Endometrial microvascular endothelial cells (primary cell): ENCODE data around the gene ACOX2. TPM values are rescaled to one million over a fixed set of nuclear protein-coding genes. Genes with fewer than 3 reads are reported as not detected.

Experiments
- in situ Hi-C: cut with HindIII; loops from 2 replicates; pipeline ENCODE4 v1.10.0; 2017; ENCODE audit warnings: low sequenced_read_pairs, low pct_unique_long_range_greater_than_20kb; ENCODE audit errors: inconsistent ontology term
- total RNA-seq: library from RNA; depleted of rRNA; stranded (reverse); fragments of >200 nt; gene quantifications from one replicate; pipeline ENCODE4 v1.2.3, GENCODE V29; 2015; ENCODE audit errors: inconsistent ontology term

ACOX2 gene
- total RNA-seq, 1 donor from 2014 or later, result 4.3 TPM

GRCh38 chr3:58520403-58521335 is 16.3 kb downstream of the ACOX2 start:
- in situ Hi-C loops, result no loop called here

GRCh38 chr3:58519668-58520402 is 17.2 kb downstream of the ACOX2 start:
- in situ Hi-C loops, result no loop called here

DNA sequence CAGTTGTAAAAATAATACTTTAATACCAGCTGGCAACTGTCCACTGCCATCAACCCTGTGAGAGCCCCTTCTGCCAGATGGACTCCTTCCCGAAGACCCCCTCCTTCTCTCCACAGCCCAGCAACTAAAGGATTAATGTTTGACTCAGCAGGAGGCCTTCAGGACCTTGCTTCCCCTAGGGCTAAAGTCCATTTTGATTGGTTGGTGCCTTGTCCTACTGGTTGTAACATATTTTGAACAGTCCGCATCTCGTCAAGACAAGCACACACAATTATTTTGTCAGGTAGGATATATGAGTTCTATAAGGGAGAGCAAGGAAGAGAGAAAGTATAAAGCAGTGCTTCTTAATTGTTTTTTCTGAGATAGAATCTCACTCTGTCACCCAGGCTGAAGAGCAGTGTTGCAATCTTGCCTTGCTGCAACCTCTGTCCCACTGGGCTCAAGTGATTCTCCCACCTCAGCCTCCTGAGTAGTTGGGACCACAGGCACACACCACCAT is 18.6 kb downstream of the ACOX2 start:
- in situ Hi-C loops, result no loop called here

DNA sequence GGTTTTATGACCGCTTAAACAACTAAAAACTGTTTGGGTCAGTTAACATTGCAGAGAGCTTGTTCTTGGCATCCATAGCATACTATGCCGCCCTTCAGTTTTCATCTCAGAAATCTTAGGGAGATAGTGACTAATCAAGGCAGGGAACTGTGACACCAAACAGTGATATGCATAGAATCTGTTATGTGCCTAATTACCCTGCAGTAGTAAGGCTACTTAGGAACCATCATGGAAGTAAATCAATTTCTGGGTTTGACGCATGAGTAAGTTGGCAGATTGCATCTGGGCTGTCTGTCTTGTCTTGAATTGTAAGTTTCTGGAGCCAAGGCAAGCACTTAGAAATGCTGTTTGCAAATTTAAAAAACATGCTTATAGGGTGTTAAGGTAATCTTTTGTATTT is 22.6 kb downstream of the ACOX2 start:
- in situ Hi-C loops, result no loop called here

DNA sequence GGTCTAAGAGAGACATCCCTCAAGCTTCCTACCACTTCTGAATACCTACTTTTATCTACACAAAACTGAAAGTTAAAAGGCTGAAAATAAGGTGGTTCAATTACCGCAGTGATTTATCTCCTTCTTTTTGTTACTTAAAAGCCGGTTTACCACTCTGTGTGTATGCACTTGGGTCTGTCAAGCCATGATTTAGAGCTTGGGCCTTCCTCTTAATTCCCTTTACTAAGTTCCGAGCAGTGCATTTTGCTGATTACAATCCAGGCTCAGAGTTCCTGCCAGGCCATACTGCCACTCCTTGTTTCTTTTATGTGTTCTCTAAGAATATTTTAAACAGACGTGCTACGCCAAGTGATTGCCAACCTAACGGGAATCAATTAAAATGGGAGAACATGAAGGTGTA is 28.6 kb downstream of the ACOX2 start:
- in situ Hi-C loops, result no loop called here

DNA sequence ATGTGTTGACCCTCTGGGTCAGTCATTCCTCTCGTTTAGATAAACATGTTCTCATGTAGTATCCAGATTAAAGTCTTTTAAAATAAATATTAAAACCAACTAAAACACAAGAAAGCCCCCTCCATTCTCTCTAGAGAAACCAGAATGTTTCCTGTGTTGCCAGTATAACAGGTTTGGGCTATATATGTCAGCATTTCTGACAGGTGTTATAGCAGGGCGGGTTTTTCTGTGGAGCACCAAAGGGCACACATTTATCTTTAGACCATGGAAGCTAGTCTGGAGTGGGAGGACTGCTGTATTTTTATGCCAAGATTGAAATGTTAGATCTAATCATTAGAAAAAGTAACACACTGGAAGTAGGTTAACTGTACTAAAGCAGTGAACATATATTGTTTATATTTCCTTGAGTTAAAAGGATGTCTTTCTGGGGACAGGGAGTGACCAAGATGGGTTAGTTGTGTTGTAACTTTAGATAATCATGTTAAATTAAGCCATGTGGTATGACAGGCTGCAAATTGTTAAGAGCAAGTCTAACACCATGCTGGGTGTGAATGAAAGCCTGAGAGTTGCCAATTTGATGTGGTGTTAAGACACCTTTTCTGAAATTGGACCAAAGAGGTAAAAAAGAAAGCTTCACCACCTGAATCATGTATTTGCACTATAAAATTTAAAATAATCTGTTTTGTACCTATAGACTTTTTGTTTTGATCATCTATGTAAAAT is 29.5 kb downstream of the ACOX2 start:
- in situ Hi-C loops, result no loop called here

DNA sequence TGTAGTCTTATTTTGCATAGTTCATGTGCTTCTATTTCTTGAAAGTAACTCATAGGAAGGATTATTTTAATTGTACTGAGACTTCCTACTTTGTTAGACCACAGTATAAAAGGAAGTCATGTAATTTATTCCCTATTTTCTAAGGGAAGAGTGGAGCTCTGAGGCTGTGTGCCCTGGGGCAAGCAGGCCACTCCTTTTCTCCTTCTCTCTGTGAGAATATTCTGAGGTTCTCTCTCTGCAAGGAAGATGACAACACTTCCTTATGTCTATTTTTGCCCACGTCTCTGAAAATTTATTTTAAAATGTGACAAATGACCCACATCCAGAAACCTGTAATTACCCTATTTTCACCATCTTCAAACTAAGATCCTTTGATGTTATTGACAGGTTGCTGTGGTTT is 34.1 kb downstream of the ACOX2 start:
- in situ Hi-C loops, result no loop called here

DNA sequence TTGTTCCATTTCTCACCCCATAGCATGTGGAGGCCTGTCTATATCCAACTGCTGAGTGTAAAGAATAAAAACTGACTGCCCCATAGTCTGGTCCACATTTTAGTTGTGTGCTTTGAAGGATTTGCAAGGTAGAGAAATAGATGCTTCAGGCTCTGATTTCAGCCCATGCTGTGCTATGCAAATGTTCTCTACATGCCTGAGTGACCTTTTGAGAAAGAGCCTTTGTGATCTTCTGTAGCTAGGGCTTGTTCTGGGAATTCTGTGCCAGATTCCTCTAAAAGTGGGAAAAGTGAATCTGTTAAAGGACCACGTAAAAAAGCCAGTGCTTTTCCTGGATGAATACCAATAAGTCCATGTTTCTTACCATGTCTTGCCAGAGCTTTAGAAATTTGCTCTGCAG is 39.9 kb downstream of the ACOX2 start:
- in situ Hi-C loops, result no loop called here

- in situ Hi-C loops, result no loop called here
Observed at GRCh38 chr3:58496206-58496857, 40.7 kb downstream of the ACOX2 start.

GRCh38 chr3:58495101-58495500 is 41.9 kb downstream of the ACOX2 start:
- in situ Hi-C loops, result no loop called here

- in situ Hi-C loops, result no loop called here
Observed at GRCh38 chr3:58494107-58494506, 42.9 kb downstream of the ACOX2 start.

DNA sequence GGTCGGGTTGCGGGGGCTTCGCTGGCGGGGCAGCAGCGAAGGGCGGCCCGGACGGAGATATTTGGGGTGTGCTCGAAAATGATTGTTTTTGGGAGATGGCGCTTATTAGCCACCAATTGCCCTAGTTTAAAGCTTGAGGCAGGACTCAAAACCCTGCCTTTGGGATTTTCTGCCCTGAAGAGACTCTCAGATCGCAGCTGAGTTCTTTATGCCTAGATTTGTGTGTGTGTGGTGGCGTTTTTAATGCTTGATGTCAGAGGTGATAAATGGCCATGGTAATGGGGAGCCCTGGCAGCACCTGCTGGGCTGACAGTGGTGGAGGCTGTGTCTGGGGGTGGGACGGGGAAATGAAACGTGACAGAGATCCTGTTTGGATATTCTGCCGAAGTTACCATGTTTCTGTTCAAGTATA is 44.5 kb downstream of the ACOX2 start:
- in situ Hi-C loops, result no loop called here

DNA sequence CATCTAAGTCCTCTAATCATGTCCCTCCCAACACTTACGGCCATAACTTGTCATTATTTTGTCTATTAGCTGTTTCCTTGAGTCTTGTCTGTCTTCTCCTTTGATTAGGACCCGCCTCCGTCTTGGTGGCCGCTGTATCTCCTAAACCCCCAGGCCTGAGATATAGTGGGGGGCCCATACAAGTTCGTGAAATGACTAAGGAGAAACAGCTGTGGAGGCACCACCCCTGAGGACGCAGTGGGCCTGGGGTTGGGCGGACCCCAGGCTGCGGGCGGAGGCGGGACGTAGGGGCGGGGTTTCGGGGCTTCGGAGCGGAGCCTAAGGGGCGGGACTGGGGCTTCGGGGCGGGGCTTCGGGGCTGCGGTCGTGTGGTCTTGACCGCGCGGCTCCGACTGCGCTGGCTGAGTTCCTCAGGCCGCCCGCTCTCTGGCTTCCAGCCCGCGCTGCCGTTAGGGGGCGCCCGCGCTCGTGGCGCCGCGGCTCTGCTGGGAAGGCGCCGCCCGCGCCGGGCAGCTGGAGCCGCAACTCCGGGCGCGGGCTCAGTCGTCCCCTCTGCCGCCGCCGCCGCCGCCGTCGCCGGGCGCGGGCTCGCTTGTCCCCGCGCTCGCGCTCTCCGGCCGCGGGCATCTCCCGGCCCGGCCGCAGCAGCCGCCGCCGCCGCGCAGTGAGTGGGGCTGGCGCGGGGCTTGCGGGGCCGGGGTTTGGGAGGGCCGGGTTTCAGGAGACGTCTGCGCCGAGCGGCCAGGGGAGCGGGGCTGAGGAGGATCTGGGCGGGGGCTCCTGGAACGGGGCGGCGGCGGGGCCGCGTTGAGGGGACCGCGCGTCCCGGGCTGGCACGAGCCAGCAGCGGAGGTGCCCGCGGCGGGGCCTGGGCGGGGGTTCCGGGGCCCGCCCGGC is 45.2 kb downstream of the ACOX2 start, which contains the start of gene KCTD6:
TSS of gene KCTD6 (plus strand) at position 591 of the 897 bp plus-strand sequence. CDS start 6,660 bp downstream, outside the sequence.
- in situ Hi-C loops, result no loop called here

DNA sequence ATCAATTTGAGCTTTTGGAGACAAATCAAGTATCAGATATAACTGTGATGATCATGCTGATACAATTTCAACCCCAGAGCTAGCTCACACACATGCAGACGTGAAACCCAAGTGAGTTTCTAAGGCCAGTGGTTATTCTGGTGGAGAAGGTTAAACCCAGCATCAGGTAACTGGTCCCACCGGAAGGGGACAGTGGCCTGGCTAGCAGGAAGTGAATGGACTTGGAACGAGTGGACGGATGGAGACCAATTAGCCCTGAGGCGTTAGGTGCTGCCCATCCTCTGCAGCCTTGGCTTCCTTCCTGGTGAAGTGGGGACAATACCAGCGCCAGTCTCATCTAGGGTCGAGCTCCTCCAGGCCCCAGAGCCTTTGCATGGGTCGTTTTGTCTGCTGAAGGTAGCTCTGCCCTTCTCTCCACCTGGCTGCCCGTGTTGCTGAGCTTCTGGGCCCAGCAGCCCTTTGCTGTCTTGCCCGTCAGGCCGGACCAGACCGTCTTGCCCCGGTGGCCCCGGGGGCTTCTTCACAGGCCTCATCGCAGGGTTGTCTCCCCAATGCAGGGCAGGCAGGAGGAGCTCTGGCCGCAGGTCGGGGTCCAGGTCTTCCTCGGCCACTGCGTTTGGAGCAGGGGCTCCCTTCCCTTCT is 46.0 kb downstream of the ACOX2 start:
- in situ Hi-C loops, result no loop called here

DNA sequence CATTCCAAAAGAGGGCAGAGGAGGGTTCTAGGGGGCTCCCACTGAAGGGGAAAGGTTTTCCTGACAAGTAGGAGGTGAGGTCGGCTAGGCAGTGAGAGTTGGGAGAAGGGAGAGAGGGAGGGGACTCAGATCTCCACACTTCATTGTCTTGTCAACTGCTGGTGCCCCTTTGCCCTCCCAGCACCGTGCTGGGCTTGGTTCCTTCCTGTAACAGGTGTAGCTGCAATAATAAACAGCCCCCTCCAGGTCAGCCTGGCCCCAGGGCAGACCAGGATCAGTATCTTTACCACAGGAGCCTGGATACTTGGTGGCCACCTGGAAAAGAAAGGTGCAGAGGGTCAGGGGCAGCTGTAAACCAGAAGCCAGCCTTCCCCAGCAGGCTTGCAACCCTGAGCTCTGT is 48.0 kb downstream of the ACOX2 start:
- in situ Hi-C loops, result no loop called here

DNA sequence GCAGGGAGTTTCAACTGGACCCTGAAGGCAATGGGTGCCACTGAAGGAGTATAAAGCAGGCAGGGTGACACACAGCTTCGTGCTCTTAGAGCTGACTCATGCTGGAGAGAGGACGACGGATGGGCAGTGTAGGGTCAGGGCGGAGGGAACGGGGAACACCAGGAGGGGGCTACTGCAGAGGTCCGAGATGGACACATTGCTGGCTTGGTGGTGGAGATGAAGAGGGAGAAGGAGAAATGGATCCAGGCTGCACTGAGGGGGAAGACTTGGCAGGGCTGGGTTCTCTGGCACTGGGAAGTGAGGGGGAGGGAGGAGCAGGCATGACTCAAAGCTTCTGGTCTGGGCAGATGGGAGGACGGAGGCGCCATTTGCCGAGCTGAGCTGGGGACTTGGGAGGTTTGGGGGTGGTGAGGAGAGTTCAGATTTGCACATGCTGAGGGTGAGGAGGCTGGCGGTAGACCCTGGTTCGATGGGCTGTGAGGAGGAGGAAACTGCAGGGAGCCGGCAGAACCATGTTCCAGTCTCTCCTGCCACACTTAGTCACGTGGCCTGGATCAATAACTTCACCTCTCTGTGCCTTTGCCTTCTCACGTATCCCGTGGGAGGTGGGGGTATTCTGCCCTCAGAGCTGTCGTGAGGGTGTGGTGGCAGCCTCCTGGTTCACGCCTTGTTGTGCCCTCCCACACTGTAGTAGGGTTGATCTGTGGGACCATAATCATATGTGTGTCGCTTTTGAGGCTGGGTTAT is 49.7 kb downstream of the ACOX2 start:
- in situ Hi-C loops, result no loop called here
